Motor neuron (in vitro differentiated cells): ENCODE measurements around the gene FAM118B. TPM values are rescaled to one million over a fixed set of nuclear protein-coding genes. Genes with fewer than 3 reads are reported as not detected.

Source experiments
- ATAC-seq, 8 experiments: fragments of 200-7000 bp; cut with Tn5 transposase; replicated peaks in 6 of 8; 2 replicates each; pipeline ENCODE4 v1.8.0; 2021; ENCODE audit warnings: mild to moderate bottlenecking in 8 of 8, moderate library complexity in 8 of 8
- H3K27ac ChIP-seq, 2 donors: fragments of 250-450 bp; sonication (Bioruptor Pico); 2 replicates each; pipeline ENCODE4 v1.9.0; 2021; ENCODE audit warnings: antibody characterized with exemption in 2 of 2, mild to moderate bottlenecking in 2 of 2, moderate library complexity in 1 of 2
- H3K4me1 ChIP-seq, 2 donors: fragments of 250-450 bp; sonication (Bioruptor Pico); replicated peaks in 1 of 2; 2 replicates each; pipeline ENCODE4 v1.6.1; 2021; ENCODE audit warnings: antibody characterized with exemption in 2 of 2, mild to moderate bottlenecking in 2 of 2, moderate library complexity in 1 of 2
- H3K4me3 ChIP-seq, 5 donors: fragments of 250-450 bp; sonication (Bioruptor Pico); 2 replicates each; pipeline ENCODE4 v1.9.0; 2021; ENCODE audit warnings: antibody characterized with exemption in 5 of 5, mild to moderate bottlenecking in 5 of 5, moderate library complexity in 4 of 5
- WGBS, 10 experiments: fragments of 450-650 bp; shearing (Covaris generic); methylation state at CpG; one replicate each; pipeline ENCODE4 v1.0.0; 2022; 5-methylcytosine and 5-hydroxymethylcytosine counted together
- in situ Hi-C, 9 experiments: fragments of 400-800 bp; cut with MboI; loops; one replicate each; pipeline ENCODE4 v1.15.0; 2021; ENCODE audit warnings: low sequenced_read_pairs in 9 of 9, low pct_unique_long_range_greater_than_20kb in 2 of 9; ENCODE audit not compliant: unreplicated experiment in 9 of 9
- total RNA-seq, 8 experiments: library from RNA; unstranded; fragments of 300-600 nt; gene quantifications; 2 replicates each; pipeline versions ENCODE4 v1.2.3 to v1.2.4, GENCODE V29; 2022

FAM118B gene
- total RNA-seq, 8 experiments from 2014 or later, result 11.1 to 27.1 (median 19.9) TPM

DNA sequence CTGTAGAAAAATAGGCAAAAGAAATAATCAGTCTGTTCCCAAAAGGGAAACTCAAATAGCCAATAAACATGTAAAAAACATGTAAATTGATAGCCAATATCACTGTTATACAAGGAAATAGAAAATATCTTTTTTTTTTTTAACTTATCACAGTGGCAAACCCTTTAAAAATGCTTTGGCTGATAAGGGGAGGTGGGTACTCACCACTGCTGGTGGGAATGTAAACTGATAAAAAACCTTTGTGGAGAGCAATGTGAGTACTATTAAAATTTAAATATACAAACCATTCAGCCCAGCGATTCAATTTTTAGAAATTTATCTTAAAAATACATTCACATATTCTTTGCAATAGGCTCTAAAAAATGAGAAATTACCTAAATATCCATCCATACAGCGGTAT lies 3.7 kb upstream of the FAM118B start:
- Histone ChIP-seq H3K4me1 (peaks cover 4 to 10% of the 10 kb centered on the region in 2 donors), H3K4me3 (no peak overlapping the region), H3K27ac (no peak overlapping the region)
- in situ Hi-C loops, result no loop called here
- no peak for ATAC-seq
- 95 to 100% (median 100%) methylated on average over 1 to 2 of the region's 2 CpGs; no CpG with 5 or more reads in 1 of the 10 experiments for WGBS, 10 experiments

DNA sequence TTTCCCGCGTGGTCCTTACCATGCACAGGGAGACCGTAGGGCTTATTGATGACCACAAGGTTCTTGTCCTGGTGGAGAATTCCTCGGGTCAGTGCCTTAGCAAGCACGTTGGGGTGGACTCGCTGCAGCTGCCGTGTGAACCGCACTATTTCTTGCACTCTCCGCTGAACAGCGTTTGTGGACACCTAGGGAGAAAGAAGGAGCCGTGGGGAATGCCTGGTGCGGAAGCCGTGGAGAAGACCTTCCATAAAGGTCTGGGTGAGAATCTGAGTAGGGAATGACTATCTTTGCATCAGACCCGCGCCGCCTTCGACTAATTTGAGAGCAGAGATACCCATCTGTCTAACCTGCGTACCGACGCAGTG lies 729 bp upstream of the FAM118B start:
- Histone ChIP-seq H3K27ac (peak overlapping the region; percentile 84 to 87), H3K4me1 (peaks cover 4 to 10% of the 10 kb centered on the region in 2 donors), H3K4me3 (peak overlapping the region; percentile 75 to 86 (median 78))
- ATAC-seq, result peak in 7 of 8 experiments; percentile 0 to 2 (median 1)
- in situ Hi-C loops, result no loop called here
- WGBS, 10 experiments, result 0 to 16% (median 2%) methylated on average over 2 to 8 of the region's 20 CpGs; no CpG with 5 or more reads in 3 of the 10 experiments

DNA sequence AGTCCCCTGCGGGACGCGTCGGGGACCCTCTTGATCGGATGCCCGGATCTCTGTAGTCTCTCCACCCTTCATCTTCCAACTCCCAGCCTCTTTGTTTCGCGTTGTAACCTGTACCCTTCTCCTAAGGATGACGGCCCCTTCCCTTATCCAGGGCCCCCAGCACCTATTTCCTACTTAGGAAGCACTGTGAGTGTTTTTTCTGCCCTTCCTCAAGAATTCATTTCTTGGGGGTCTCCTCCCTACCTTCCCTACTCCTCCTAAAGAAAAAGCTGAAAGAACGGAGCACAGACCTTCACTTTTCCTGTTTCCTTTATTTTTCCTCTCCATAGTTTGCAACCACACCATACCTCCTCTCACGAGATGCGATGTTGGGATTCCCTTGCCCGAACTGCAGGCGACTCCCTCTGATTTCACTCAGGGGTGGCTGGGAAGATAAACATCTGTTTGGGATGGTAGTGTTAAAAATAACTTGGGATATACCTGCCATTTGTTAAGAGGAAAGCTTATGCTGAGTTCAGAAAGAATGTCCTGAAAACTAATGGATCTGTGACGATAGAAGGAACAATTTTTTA lies 593 bp downstream of the FAM118B start:
- peak in 2 of 8 experiments; percentile 9 to 10 for ATAC-seq
- Histone ChIP-seq H3K4me1 (peaks cover 4 to 10% of the 10 kb centered on the region in 2 donors), H3K4me3 (peak overlapping the region; percentile 75 to 86 (median 78)), H3K27ac (peak overlapping the region; percentile 6 to 33)
- WGBS, 10 experiments, result 0 to 5% (median 3%) methylated on average over 4 to 13 of the region's 15 CpGs; no CpG with 5 or more reads in 1 of the 10 experiments
- in situ Hi-C loops, result no loop called here

DNA sequence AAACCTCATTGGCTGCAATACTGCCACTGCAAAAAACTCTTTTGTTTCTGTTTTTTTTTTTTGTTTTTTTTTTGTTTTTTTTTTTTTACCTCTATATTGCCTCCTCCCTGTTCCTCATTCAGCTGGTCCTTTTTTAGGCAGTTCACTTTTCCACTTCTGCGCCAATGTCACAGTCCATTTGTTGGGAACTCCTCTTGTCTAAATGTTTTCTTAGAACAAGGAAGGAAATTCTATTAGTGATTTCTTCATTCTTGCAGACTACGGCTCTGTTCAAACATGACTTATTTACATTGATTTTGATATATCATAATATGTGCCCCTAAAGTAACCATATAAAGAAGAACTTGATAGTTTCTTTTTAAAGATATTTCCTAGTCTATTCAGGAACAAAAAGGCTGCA lies 2.9 kb downstream of the FAM118B start:
- in situ Hi-C loops, result no loop called here
- 44 to 100% (median 94%) methylated on average over 1 to 2 of the region's 2 CpGs for WGBS, 10 experiments
- H3K27ac ChIP-seq, result no peak overlapping the region
- peaks cover 4 to 10% of the 10 kb centered on the region in 2 donors for H3K4me1 ChIP-seq
- no peak overlapping the region for H3K4me3 ChIP-seq
- ATAC-seq, result no peak

DNA sequence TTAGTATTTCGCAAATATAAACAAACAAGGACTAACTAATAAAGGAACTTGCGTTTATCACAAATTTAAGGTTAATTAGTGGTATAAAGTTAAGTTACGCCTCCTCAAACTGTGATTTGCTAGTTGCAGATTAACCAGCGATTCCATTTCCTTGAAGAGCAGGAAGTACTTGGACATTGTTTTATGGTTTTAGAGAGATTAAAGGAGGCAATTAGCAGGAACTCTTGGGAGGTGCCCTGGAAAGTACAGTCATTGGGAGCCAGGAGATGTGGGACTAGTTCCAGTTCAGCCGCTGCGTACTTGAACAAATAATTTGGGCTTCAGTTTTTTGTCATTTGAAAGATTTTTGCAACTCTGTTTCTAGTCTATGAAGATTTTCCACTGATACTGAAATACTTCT lies 3.3 kb downstream of the FAM118B start:
- Histone ChIP-seq H3K27ac (no peak overlapping the region), H3K4me1 (peaks cover 4 to 10% of the 10 kb centered on the region in 2 donors), H3K4me3 (no peak overlapping the region)
- in situ Hi-C loops, result no loop called here
- WGBS, 10 experiments, result 31 to 100% (median 81%) methylated on average over 2 to 6 of the region's 6 CpGs
- ATAC-seq, result no peak

DNA sequence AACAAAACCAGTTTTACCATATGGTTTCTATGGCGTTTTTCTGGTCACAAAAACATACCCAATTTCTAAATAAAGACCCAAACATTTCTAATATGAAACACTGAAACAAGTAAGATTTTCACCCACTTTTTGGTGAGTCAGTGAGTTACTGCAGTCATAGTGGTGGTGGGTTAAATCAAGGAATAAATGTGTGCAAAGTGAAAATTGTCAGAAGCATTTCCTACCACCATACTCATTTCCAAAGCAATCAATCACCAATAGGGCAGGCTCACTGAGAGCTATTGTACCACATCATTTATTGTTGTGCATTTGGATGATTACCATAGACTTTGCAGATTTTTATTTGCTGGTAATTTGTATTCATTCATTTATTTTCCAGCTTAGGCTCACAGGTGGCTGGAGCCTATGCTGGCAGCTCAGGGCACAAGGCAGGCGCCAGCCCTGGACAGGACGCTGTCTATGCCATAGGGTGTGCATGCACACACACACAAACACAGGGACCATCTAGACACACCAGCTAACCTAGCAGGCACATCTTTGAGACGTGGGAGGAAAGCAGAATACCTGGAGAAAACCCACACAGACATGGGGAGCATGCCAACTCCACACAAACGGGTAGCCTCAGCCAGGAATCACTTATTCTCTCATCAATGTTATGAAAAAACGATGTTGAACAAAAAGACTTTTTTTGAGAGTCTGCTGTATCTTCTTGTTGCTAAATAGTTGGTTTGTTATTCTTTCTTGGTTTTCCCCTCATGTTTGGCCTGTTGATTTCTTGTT lies 5.1 kb downstream of the FAM118B start:
- peak in 1 of 8 experiments; percentile 26 for ATAC-seq
- WGBS, 10 experiments, result 60 to 100% (median 87%) methylated on average over 1 to 5 of the region's 6 CpGs; no CpG with 5 or more reads in 3 of the 10 experiments
- Histone ChIP-seq H3K4me1 (peaks cover 0 to 4% of the 10 kb centered on the region in 2 donors), H3K4me3 (no peak overlapping the region), H3K27ac (no peak overlapping the region)
- in situ Hi-C loops, result no loop called here

DNA sequence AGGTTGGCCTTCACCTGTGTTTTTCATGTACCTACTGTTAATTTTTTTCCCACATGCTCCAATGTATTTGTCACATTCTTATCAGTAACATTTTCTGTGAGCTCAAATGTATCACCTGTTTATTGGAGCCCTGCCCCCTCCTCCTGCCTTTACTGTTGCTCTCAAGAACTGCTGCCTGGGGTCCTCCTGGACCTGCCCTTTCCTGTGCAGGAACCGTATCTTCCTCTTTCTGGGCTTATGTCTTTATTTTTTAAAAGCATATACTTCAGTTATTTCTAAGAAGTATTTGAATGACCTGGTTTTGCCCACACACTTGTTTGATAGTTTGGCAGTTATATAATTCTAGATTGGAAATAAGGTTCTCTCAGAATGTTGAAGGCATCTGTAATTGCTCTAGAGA lies 5.9 kb downstream of the FAM118B start:
- 60 to 100% (median 90%) methylated on average over 1 of the region's 1 CpG; no CpG with 5 or more reads in 1 of the 10 experiments for WGBS, 10 experiments
- in situ Hi-C loops, result no loop called here
- Histone ChIP-seq H3K27ac (no peak overlapping the region), H3K4me1 (peaks cover 0 to 2% of the 10 kb centered on the region in 2 donors), H3K4me3 (no peak overlapping the region)
- ATAC-seq, result no peak

DNA sequence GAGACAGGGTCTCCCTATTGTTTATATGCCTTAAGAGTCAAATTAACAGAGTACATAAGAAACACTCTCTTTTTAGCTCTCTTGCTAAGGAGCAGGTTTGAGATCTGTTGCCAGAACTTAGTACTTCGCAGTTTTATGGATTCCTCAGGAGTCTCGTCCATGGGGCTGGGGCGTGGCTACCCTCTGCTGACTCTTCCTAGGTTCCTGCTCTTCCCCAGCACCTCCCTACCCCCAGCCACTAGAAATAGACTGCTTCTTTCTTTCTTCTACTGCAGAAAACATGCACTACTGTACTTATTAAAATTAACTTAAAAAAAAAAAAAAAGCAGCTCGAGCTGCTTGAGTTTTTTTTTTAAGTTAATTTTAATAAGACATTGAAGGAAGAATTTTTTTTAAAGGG lies 8.0 kb downstream of the FAM118B start:
- 48 to 100% (median 73%) methylated on average over 1 to 4 of the region's 4 CpGs; no CpG with 5 or more reads in 2 of the 10 experiments for WGBS, 10 experiments
- in situ Hi-C loops, result no loop called here
- Histone ChIP-seq H3K4me3 (no peak overlapping the region), H3K4me1 (no peaks in the 10 kb centered on the region), H3K27ac (no peak overlapping the region)
- ATAC-seq, result peak in 2 of 8 experiments; percentile 28 to 70

DNA sequence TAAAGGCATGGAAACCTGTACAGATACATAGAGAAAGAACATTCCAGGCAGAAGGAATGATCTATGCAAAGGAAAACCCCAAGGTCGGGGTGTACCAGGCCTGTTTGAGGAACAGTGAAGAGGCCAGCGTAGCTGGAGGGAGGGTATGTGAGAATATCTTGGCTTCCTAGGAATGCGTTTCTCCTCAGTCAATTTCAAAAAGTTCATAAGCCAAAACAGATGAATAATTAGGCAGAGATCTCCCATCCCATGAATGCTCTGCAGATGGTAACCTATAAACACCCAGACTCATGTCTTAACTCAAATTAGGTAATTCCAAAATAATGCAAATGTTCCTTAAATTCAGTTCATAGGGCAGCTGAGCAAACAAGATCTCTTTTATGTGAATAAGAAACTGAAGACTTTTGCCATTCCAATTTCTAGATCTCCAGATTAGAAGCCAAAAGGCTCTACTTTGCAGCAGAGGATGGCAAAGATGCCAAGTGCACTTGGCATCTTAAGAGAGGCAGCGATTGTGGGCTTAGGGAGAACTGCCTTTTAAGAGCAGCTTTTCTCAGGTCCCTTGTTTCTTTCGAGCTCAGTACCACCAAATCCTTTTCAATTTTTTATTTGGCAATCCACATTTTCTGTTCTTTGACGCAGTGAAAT lies 13.2 kb downstream of the FAM118B start:
- ATAC-seq, result peak in 2 of 8 experiments; percentile 25 to 83
- WGBS, 10 experiments, result 0 to 99% (median 86%) methylated on average over 1 to 6 of the region's 6 CpGs
- no peak overlapping the region for H3K4me3 ChIP-seq
- no peak overlapping the region for H3K27ac ChIP-seq
- H3K4me1 ChIP-seq, result no peaks in the 10 kb centered on the region
- in situ Hi-C loops, result no loop called here

DNA sequence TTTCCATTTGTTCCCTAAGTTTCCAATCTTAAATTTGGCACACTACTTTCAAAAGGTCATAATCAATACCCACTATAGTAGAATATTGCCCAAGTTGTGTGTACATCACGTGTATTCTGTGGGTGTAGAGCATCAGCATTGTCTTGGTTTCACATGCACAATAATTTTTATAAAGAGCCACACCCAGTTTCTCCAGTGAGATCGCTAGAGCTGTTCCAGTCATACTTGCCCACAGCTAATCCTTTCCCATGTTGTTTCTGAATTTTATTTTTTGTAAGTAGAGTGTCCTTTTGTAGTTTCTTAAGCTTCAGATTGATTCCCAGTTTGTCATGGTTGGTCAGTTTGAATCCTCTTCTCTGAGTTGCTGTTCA lies 13.7 kb downstream of the FAM118B start:
- in situ Hi-C loops, result no loop called here
- no peak overlapping the region for H3K4me3 ChIP-seq
- H3K4me1 ChIP-seq, result no peaks in the 10 kb centered on the region
- H3K27ac ChIP-seq, result no peak overlapping the region
- peak in 3 of 8 experiments; percentile 88 to 99 (median 98) for ATAC-seq
- 0 to 100% (median 94%) methylated on average over 1 to 2 of the region's 2 CpGs for WGBS, 10 experiments

DNA sequence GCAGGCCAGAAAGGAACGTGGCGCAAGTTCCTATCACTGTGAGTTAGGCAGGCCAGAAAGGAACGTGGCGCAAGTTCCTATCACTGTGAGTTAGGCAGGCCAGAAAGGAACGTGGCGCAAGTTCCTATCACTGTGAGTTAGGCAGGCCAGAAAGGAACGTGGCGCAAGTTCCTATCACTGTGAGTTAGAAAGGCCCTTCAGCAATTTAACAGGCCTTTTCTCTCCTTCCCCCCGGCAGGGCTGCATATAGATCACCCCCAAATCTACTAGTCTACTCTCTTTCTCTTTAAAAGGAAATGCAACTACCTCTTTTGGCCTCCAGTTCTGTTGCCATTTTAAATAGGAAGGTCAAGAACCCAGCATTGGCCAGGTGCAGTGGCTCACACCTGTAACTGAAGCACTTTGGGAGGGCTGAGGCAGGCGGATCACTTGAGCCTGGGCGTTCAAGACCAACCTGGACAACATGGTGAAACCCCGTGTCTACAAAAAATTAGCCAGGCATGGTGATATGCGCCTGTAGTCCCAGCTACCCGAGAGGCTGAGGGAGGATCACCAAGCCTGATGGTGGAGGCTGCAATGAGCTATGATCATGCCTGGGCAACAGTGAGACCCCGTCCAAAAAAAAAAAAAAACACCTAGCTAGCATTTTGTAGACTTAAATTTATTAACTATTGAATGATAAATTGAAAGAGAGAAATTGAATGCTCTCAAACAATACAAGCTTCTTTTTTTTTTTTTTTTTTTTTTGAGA lies 14.9 kb downstream of the FAM118B start:
- no peak for ATAC-seq
- WGBS, 10 experiments, result 60 to 100% (median 98%) methylated on average over 1 to 6 of the region's 15 CpGs; no CpG with 5 or more reads in 2 of the 10 experiments
- in situ Hi-C loops, result no loop called here
- H3K4me1 ChIP-seq, result no peaks in the 10 kb centered on the region
- no peak overlapping the region for H3K27ac ChIP-seq
- no peak overlapping the region for H3K4me3 ChIP-seq

DNA sequence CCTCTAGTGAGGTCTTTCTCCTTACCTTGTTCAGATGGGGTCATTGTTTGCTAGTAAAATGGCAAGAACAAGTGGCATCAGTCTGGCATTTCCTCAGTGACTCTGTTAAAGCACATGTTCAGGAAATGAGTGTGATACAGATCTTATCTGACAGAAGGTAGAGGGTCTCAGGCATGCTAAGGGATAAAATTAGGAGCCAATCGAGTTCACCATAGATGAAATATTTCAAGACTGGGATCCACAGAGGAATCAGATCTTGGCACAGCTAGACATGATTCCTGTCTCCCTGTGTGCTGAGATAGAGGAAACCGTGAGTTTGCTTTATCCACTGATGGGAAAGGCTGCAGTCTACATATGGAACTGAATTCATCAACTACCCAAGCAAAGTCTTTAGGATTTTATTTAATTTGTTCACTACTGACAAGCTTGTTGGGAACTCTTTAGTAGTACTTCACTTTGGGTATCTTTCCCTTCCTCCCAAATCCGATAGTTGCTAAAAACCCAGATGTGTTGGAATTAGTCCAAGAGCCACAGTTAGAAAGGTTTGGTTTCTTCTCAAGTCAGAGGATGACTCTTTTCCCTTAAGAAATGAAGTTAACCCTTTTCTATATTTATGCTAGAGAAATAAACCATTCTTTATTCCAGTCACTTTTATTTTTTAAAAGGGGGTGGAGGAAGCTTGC lies 18.4 kb downstream of the FAM118B start:
- Histone ChIP-seq H3K4me3 (no peak overlapping the region), H3K4me1 (no peaks in the 10 kb centered on the region), H3K27ac (no peak overlapping the region)
- ATAC-seq, result no peak
- in situ Hi-C loops, result no loop called here
- WGBS, 10 experiments, result 60 to 100% (median 90%) methylated on average over 1 to 3 of the region's 3 CpGs
